ENCODE data around the gene BTD.

GRCh38 chr3:15585111-15585845 lies 16.3 kb upstream of the BTD start:
- TF ChIP-seq CTCF (IDR thresholded peaks at IDR 0.05 in 4 of 5, conservative IDR thresholded peaks at IDR 0.05 in 1 of 5) (no peak), POLR2A (IDR thresholded peaks at IDR 0.05) (no peak)

Measured in gastrocnemius medialis (tissue), 4 donors.